Liver (tissue), 9 donors: ENCODE results near the gene DBI. TPM values are rescaled to one million over a fixed set of nuclear protein-coding genes. Genes with fewer than 3 reads are reported as not detected.

ENCODE experiments used
- DNase-seq: peaks from one replicate; pipeline ENCODE4 v3.0.0-alpha.2; 2017; ENCODE audit warnings: low spot score
- H3K27ac ChIP-seq, 2 donors: one replicate each; pipeline ENCODE4 v1.7.0; 2013; ENCODE audit warnings: inconsistent platforms in 2 of 2, low read length in 2 of 2, control low read depth in 1 of 2, low read depth in 1 of 2, mild to moderate bottlenecking in 1 of 2
- H3K27me3 ChIP-seq, 4 donors: one replicate each; pipeline versions ENCODE4 v1.6.1 to v1.7.0; 2013; ENCODE audit warnings: low read length in 3 of 4, inconsistent platforms in 1 of 4, mild to moderate bottlenecking in 1 of 4, moderate library complexity in 1 of 4; ENCODE audit not compliant: control insufficient read depth in 4 of 4, insufficient read depth in 4 of 4
- H3K36me3 ChIP-seq, 4 donors: one replicate each; pipeline versions ENCODE4 v1.6.1 to v1.7.0; 2013; ENCODE audit warnings: low read length in 3 of 4, mild to moderate bottlenecking in 3 of 4, low read depth in 1 of 4, moderate library complexity in 1 of 4; ENCODE audit not compliant: control insufficient read depth in 4 of 4, insufficient read depth in 3 of 4
- H3K4me1 ChIP-seq, 4 donors: one replicate each; pipeline versions ENCODE4 v1.6.1 to v1.7.0; 2013; ENCODE audit warnings: low read length in 3 of 4, mild to moderate bottlenecking in 3 of 4, moderate library complexity in 1 of 4; ENCODE audit not compliant: control insufficient read depth in 4 of 4, insufficient read depth in 4 of 4
- H3K4me3 ChIP-seq, 3 donors: one replicate each; pipeline versions ENCODE4 v1.6.1 to v1.7.0; 2013; ENCODE audit warnings: low read length in 3 of 3, control low read depth in 1 of 3, low read depth in 1 of 3, mild to moderate bottlenecking in 1 of 3
- H3K9ac ChIP-seq, 2 donors: one replicate each; pipeline ENCODE4 v1.7.0; 2013; ENCODE audit warnings: low read length in 2 of 2, mild to moderate bottlenecking in 2 of 2, moderate library complexity in 2 of 2, control low read depth in 1 of 2, low read depth in 1 of 2
- H3K9me3 ChIP-seq, 4 donors: one replicate each; pipeline versions ENCODE4 v1.6.1 to v1.7.0; 2013; ENCODE audit warnings: low read length in 3 of 4; ENCODE audit not compliant: control insufficient read depth in 4 of 4
- FOXA1 ChIP-seq: IDR thresholded peaks from 2 replicates; pipeline ENCODE4 v1.6.1; 2016; ENCODE audit warnings: antibody characterized with exemption
- FOXA2 ChIP-seq: IDR thresholded peaks from 2 replicates; pipeline ENCODE4 v1.6.1; 2016; ENCODE audit warnings: antibody characterized with exemption
- GABPA ChIP-seq, 2 donors: IDR thresholded peaks in 1 of 2; conservative IDR thresholded peaks in 1 of 2; 2 replicates each; pipeline ENCODE4 v1.6.1; 2016; ENCODE audit warnings: antibody characterized with exemption in 2 of 2, mild to moderate bottlenecking in 1 of 2, moderate library complexity in 1 of 2
- HNF4A ChIP-seq, 2 donors: conservative IDR thresholded peaks; 2 replicates each; pipeline ENCODE4 v1.6.1; 2016; ENCODE audit warnings: antibody characterized with exemption in 2 of 2, mild to moderate bottlenecking in 2 of 2
- HNF4G ChIP-seq: IDR thresholded peaks from 2 replicates; pipeline ENCODE4 v1.6.1; 2016; ENCODE audit warnings: antibody characterized with exemption
- JUND ChIP-seq, 2 donors: IDR thresholded peaks; 2 replicates each; pipeline ENCODE4 v1.6.1; 2016; ENCODE audit warnings: antibody characterized with exemption in 2 of 2
- TAF1 ChIP-seq: conservative IDR thresholded peaks from 2 replicates; pipeline ENCODE4 v1.6.1; 2016; ENCODE audit warnings: antibody characterized with exemption, mild to moderate bottlenecking
- WGBS: extraction: QIAGEN DNeasy Blood & Tissue Kit; methylation state at CpG from one replicate; pipeline ENCODE4 v1.1.7; 2013; 5-methylcytosine and 5-hydroxymethylcytosine counted together
- polyA plus RNA-seq, 2 donors: library from polyadenylated mRNA; stranded (reverse) in 1 of 2; unstranded in 1 of 2; fragments of 200-250 nt in 1 of 2; fragments of >200 nt in 1 of 2; fragmentation: Nextera tagmentation in 1 of 2; extraction: Ambion mirVana in 1 of 2; gene quantifications; one replicate each; pipeline versions ENCODE4 v1.2.1 to v1.2.3, GENCODE V29; 2013 to 2015
- total RNA-seq, 2 donors: library from RNA; depleted of rRNA; stranded (reverse); fragments of >200 nt; gene quantifications; one replicate each; pipeline ENCODE4 v1.2.3, GENCODE V29; 2014
- TF ChIP-seq, protein P1 (sequence below): IDR thresholded peaks from 2 replicates; pipeline ENCODE4 v1.6.1; 2016; ENCODE audit warnings: antibody characterized with exemption
- TF ChIP-seq, protein P2 (sequence below): IDR thresholded peaks from 2 replicates; pipeline ENCODE4 v1.6.1; 2016; ENCODE audit warnings: antibody characterized with exemption, mild to moderate bottlenecking
- TF ChIP-seq, protein P3 (sequence below): IDR thresholded peaks from 2 replicates; pipeline ENCODE4 v1.6.1; 2016; ENCODE audit warnings: antibody characterized with exemption
- TF ChIP-seq, protein P4 (sequence below): IDR thresholded peaks from 2 replicates; pipeline ENCODE4 v1.6.1; 2016; ENCODE audit warnings: antibody characterized with exemption
- TF ChIP-seq, protein P5 (sequence below): fragments of 150-350 bp; IDR thresholded peaks from 2 replicates; pipeline ENCODE4 v1.5.1; 2017; ENCODE audit warnings: improper control_type of control experiment, low read depth, low read length; ENCODE audit not compliant: missing input control
- donor health status: healthy.
- donor health status: healthy.
- donor health status: healthy.
- donor health status: healthy.
- donor health status: healthy.

DBI gene
- total and polyA plus RNA-seq, 4 donors, result 134 to 900 (median 356) TPM

DNA sequence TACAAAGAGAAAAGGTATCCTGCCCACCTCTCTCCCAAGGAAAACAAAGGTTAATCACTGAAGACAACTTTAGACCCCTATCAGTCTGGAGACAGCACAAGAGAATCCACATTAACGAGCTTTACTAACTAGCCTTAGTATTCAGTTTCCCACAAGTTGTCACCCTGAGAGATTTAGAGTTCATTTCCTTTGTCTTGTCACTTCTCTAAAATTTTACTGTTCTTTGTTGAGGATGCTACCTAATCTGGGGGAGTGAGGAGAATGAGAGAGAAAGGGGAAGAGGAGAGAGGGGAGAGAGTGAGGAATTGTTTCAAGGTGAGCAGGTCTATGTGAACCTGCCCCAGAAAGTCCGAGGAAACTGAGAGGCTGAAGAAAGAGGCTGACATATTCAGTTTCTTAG is 28.5 kb upstream of the DBI start:
- no peak overlapping the region for H3K27ac ChIP-seq
- WGBS, result 92% methylated on average over 2 of the region's 2 CpGs
- TF ChIP-seq GABPA (IDR thresholded peaks at IDR 0.05 in 1 of 2, conservative IDR thresholded peaks at IDR 0.05 in 1 of 2) (no peak), HNF4G (no peak), FOXA1 (no peak), HNF4A (conservative IDR thresholded peaks at IDR 0.05) (no peak), JUND (IDR thresholded peaks at IDR 0.05) (no peak), FOXA2 (no peak), TAF1 (no peak)
- TF ChIP-seq, protein P1, sequence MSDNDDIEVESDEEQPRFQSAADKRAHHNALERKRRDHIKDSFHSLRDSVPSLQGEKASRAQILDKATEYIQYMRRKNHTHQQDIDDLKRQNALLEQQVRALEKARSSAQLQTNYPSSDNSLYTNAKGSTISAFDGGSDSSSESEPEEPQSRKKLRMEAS, result no peak
- TF ChIP-seq, protein P2, sequence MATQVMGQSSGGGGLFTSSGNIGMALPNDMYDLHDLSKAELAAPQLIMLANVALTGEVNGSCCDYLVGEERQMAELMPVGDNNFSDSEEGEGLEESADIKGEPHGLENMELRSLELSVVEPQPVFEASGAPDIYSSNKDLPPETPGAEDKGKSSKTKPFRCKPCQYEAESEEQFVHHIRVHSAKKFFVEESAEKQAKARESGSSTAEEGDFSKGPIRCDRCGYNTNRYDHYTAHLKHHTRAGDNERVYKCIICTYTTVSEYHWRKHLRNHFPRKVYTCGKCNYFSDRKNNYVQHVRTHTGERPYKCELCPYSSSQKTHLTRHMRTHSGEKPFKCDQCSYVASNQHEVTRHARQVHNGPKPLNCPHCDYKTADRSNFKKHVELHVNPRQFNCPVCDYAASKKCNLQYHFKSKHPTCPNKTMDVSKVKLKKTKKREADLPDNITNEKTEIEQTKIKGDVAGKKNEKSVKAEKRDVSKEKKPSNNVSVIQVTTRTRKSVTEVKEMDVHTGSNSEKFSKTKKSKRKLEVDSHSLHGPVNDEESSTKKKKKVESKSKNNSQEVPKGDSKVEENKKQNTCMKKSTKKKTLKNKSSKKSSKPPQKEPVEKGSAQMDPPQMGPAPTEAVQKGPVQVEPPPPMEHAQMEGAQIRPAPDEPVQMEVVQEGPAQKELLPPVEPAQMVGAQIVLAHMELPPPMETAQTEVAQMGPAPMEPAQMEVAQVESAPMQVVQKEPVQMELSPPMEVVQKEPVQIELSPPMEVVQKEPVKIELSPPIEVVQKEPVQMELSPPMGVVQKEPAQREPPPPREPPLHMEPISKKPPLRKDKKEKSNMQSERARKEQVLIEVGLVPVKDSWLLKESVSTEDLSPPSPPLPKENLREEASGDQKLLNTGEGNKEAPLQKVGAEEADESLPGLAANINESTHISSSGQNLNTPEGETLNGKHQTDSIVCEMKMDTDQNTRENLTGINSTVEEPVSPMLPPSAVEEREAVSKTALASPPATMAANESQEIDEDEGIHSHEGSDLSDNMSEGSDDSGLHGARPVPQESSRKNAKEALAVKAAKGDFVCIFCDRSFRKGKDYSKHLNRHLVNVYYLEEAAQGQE, result no peak
- TF ChIP-seq, protein P3, sequence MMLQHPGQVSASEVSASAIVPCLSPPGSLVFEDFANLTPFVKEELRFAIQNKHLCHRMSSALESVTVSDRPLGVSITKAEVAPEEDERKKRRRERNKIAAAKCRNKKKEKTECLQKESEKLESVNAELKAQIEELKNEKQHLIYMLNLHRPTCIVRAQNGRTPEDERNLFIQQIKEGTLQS, result no peak
- no peak for DNase-seq
- H3K4me3 ChIP-seq, result no peak overlapping the region
- H3K27me3 ChIP-seq, result no peaks in the 10 kb centered on the region
- H3K36me3 ChIP-seq, result no peaks in the 10 kb centered on the region
- no peak overlapping the region for H3K9ac ChIP-seq
- H3K4me1 ChIP-seq, result peaks cover 0 to 2% (median 0%) of the 10 kb centered on the region in 4 donors
- H3K9me3 ChIP-seq, result no peaks in the 10 kb centered on the region

DNA sequence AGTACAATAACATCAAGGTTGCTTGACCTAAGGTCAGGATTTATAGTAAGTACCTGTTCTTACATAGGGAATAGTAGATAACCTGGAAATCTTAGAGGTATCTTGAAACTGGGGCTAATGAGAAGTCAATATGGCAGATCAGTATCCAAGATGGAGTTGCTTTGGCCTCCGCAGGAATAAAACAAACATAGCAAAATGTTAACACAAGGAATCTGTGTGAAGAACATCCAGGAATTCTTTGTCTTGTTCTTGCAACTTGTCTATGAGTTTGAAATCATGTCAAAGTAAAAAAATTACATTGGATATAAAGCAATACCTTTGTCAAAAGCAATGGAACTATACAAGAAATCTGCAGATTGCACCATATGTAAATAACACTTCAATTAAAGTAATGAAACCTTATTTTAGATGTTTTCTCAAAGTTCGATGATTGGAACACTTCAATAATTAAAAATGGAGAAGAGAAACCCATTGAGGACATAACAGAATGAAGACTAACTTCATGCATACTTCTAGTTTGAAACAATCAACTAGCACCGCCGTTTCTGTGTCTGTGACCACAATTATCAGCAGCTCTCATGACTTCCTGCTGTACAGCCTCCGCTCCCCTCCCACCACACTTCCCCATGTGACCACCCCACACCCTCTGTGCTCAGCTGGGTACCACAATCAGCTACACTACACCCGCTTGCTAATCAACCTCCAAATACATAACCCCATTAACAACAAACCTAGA is 27.8 kb upstream of the DBI start:
- no peak for DNase-seq
- WGBS, result 77% methylated on average over 6 of the region's 6 CpGs
- Histone ChIP-seq H3K36me3 (no peaks in the 10 kb centered on the region), H3K4me1 (no peaks in the 10 kb centered on the region), H3K9ac (no peak overlapping the region), H3K27me3 (no peaks in the 10 kb centered on the region), H3K4me3 (no peak overlapping the region), H3K27ac (no peak overlapping the region), H3K9me3 (no peaks in the 10 kb centered on the region)
- TF ChIP-seq FOXA2, result no peak
- TF ChIP-seq, protein P4, sequence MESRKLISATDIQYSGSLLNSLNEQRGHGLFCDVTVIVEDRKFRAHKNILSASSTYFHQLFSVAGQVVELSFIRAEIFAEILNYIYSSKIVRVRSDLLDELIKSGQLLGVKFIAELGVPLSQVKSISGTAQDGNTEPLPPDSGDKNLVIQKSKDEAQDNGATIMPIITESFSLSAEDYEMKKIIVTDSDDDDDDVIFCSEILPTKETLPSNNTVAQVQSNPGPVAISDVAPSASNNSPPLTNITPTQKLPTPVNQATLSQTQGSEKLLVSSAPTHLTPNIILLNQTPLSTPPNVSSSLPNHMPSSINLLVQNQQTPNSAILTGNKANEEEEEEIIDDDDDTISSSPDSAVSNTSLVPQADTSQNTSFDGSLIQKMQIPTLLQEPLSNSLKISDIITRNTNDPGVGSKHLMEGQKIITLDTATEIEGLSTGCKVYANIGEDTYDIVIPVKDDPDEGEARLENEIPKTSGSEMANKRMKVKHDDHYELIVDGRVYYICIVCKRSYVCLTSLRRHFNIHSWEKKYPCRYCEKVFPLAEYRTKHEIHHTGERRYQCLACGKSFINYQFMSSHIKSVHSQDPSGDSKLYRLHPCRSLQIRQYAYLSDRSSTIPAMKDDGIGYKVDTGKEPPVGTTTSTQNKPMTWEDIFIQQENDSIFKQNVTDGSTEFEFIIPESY, result no peak
- TF ChIP-seq, protein P3, result no peak
- TF ChIP-seq, protein P5, sequence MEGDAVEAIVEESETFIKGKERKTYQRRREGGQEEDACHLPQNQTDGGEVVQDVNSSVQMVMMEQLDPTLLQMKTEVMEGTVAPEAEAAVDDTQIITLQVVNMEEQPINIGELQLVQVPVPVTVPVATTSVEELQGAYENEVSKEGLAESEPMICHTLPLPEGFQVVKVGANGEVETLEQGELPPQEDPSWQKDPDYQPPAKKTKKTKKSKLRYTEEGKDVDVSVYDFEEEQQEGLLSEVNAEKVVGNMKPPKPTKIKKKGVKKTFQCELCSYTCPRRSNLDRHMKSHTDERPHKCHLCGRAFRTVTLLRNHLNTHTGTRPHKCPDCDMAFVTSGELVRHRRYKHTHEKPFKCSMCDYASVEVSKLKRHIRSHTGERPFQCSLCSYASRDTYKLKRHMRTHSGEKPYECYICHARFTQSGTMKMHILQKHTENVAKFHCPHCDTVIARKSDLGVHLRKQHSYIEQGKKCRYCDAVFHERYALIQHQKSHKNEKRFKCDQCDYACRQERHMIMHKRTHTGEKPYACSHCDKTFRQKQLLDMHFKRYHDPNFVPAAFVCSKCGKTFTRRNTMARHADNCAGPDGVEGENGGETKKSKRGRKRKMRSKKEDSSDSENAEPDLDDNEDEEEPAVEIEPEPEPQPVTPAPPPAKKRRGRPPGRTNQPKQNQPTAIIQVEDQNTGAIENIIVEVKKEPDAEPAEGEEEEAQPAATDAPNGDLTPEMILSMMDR, result no peak
